ENCODE results near the gene SMC1B. TPM values are rescaled to one million over a fixed set of nuclear protein-coding genes. Genes with fewer than 3 reads are reported as not detected.

The SMC1B gene
- total and polyA plus RNA-seq, 3 experiments from 2014 or later: 0.37 to 0.38 TPM; not detected in 1

- Histone ChIP-seq H3K4me1 (ENCODE audit: insufficient read depth, low read length) (peaks cover 18% of the 10 kb centered on the region), H3K27me3 (ENCODE audit: insufficient read depth, low read length, poor library complexity, severe bottlenecking) (no peaks in the 10 kb centered on the region), H3K4me3 (ENCODE audit: low read length) (no peak overlapping the region), H3K36me3 (ENCODE audit: insufficient read depth, low read length) (peaks cover 10% of the 10 kb centered on the region), H3K9me3 (ENCODE audit: low read length) (no peaks in the 10 kb centered on the region), H3K27ac (ENCODE audit: low read depth, low read length) (no peak overlapping the region)
- no peaks in the 10 kb centered on the region for H3K9me3 Mint-ChIP-seq
- H3K36me3 Mint-ChIP-seq: peaks cover 7 to 58% (median 16%) of the 10 kb centered on the region in 3 donors
- no peak for DNase-seq
- no peaks in the 10 kb centered on the region for H3K27me3 Mint-ChIP-seq
- ChIA-PET POLR2A (no interaction called here), CTCF (no interaction called here)
- peak overlapping the region in 5 of 8 donors; percentile 2 to 80 (median 33) for H3K27ac Mint-ChIP-seq
- no peak overlapping the region for H3K4me3 Mint-ChIP-seq
- peaks cover 8 to 9% (median 8%) of the 10 kb centered on the region in 3 donors for H3K4me1 Mint-ChIP-seq
Measured at GRCh38 chr22:45344334-45344733, 69.1 kb downstream of the SMC1B start.

GRCh38 chr22:45343143-45343542 is 70.3 kb downstream of the SMC1B start:
- POLR2A ChIA-PET: no interaction called here
- CTCF ChIA-PET: no interaction called here
- H3K9me3 ChIP-seq (ENCODE audit: low read length): no peaks in the 10 kb centered on the region
- DNase-seq: no peak
- peaks cover 10% of the 10 kb centered on the region for H3K36me3 ChIP-seq (ENCODE audit: insufficient read depth, low read length)
- no peaks in the 10 kb centered on the region for H3K9me3 Mint-ChIP-seq
- no peaks in the 10 kb centered on the region for H3K27me3 Mint-ChIP-seq
- H3K4me1 ChIP-seq (ENCODE audit: insufficient read depth, low read length): peaks cover 18% of the 10 kb centered on the region
- peaks cover 7 to 67% (median 16%) of the 10 kb centered on the region in 3 donors for H3K36me3 Mint-ChIP-seq
- peak overlapping the region in 2 of 8 donors; percentile 38 to 57 for H3K27ac Mint-ChIP-seq
- no peak overlapping the region for H3K4me3 ChIP-seq (ENCODE audit: low read length)
- H3K4me3 Mint-ChIP-seq: no peak overlapping the region
- H3K27ac ChIP-seq (ENCODE audit: low read depth, low read length): no peak overlapping the region
- H3K27me3 ChIP-seq (ENCODE audit: insufficient read depth, low read length, poor library complexity, severe bottlenecking): no peaks in the 10 kb centered on the region
- peaks cover 8 to 9% (median 8%) of the 10 kb centered on the region in 3 donors for H3K4me1 Mint-ChIP-seq

GRCh38 chr22:45341498-45341897 is 71.9 kb downstream of the SMC1B start:
- Histone ChIP-seq H3K27ac (ENCODE audit: low read depth, low read length) (no peak overlapping the region), H3K9me3 (ENCODE audit: low read length) (no peaks in the 10 kb centered on the region), H3K27me3 (ENCODE audit: insufficient read depth, low read length, poor library complexity, severe bottlenecking) (no peaks in the 10 kb centered on the region), H3K4me1 (ENCODE audit: insufficient read depth, low read length) (peaks cover 18% of the 10 kb centered on the region), H3K36me3 (ENCODE audit: insufficient read depth, low read length) (peaks cover 17% of the 10 kb centered on the region), H3K4me3 (ENCODE audit: low read length) (no peak overlapping the region)
- no peaks in the 10 kb centered on the region for H3K27me3 Mint-ChIP-seq
- H3K9me3 Mint-ChIP-seq: no peaks in the 10 kb centered on the region
- DNase-seq: peak in 2 of 5 donors; percentile 37 to 86
- H3K36me3 Mint-ChIP-seq: peaks cover 7 to 79% (median 29%) of the 10 kb centered on the region in 3 donors
- ChIA-PET POLR2A (no interaction called here), CTCF (no interaction called here)
- H3K27ac Mint-ChIP-seq: peak overlapping the region; percentile 44 to 85 (median 73)
- peak overlapping the region in 1 of 7 donors; percentile 7 for H3K4me3 Mint-ChIP-seq
- H3K4me1 Mint-ChIP-seq: peaks cover 8 to 9% (median 8%) of the 10 kb centered on the region in 3 donors

- H3K36me3 Mint-ChIP-seq: peaks cover 9 to 87% (median 38%) of the 10 kb centered on the region in 3 donors
- H3K4me1 Mint-ChIP-seq: peaks cover 8 to 9% (median 9%) of the 10 kb centered on the region in 3 donors
Measured at GRCh38 chr22:45340323-45340722, 73.1 kb downstream of the SMC1B start.

GRCh38 chr22:45338795-45339194 is 74.6 kb downstream of the SMC1B start:
- Mint-ChIP-seq H3K27ac (no peak overlapping the region), H3K27me3 (no peaks in the 10 kb centered on the region), H3K4me1 (peaks cover 15 to 23% (median 18%) of the 10 kb centered on the region in 3 donors), H3K4me3 (no peak overlapping the region), H3K9me3 (no peaks in the 10 kb centered on the region), H3K36me3 (peaks cover 16 to 89% (median 40%) of the 10 kb centered on the region in 3 donors)
- DNase-seq: no peak
- Histone ChIP-seq H3K36me3 (ENCODE audit: insufficient read depth, low read length) (peaks cover 28% of the 10 kb centered on the region), H3K27ac (ENCODE audit: low read depth, low read length) (no peak overlapping the region), H3K4me3 (ENCODE audit: low read length) (no peak overlapping the region), H3K9me3 (ENCODE audit: low read length) (no peaks in the 10 kb centered on the region), H3K27me3 (ENCODE audit: insufficient read depth, low read length, poor library complexity, severe bottlenecking) (no peaks in the 10 kb centered on the region), H3K4me1 (ENCODE audit: insufficient read depth, low read length) (peaks cover 18% of the 10 kb centered on the region)
- POLR2A ChIA-PET: no interaction called here
- CTCF ChIA-PET: no interaction called here

More at GRCh38 chr22:45340323-45340722, 73.1 kb downstream of the SMC1B start:
- peaks cover 23% of the 10 kb centered on the region for H3K36me3 ChIP-seq (ENCODE audit: insufficient read depth, low read length)
- no peaks in the 10 kb centered on the region for H3K27me3 ChIP-seq (ENCODE audit: insufficient read depth, low read length, poor library complexity, severe bottlenecking)
- Mint-ChIP-seq H3K27me3 (no peaks in the 10 kb centered on the region), H3K27ac (peak overlapping the region in 3 of 8 donors; percentile 29 to 58 (median 43)), H3K4me3 (no peak overlapping the region), H3K9me3 (no peaks in the 10 kb centered on the region)
- ChIA-PET CTCF (no interaction called here), POLR2A (interaction anchor here (0.6 kb wide), 1 partner anchor 15 kb away, joined by 3 read pairs; no protein-coding TSS in a partner anchor)
- H3K4me1 ChIP-seq (ENCODE audit: insufficient read depth, low read length): peaks cover 18% of the 10 kb centered on the region
- no peak overlapping the region for H3K27ac ChIP-seq (ENCODE audit: low read depth, low read length)
- no peak overlapping the region for H3K4me3 ChIP-seq (ENCODE audit: low read length)
- H3K9me3 ChIP-seq (ENCODE audit: low read length): no peaks in the 10 kb centered on the region
- DNase-seq: no peak

GRCh38 chr22:45337536-45337935 is 75.9 kb downstream of the SMC1B start:
- peaks cover 16 to 89% (median 40%) of the 10 kb centered on the region in 3 donors for H3K36me3 Mint-ChIP-seq

GRCh38 chr22:45336971-45337431 is 76.4 kb downstream of the SMC1B start:
- peaks cover 16 to 91% (median 43%) of the 10 kb centered on the region in 3 donors for H3K36me3 Mint-ChIP-seq

More at GRCh38 chr22:45337536-45337935, 75.9 kb downstream of the SMC1B start:
- CTCF ChIA-PET: no interaction called here
- DNase-seq: no peak
- peaks cover 17 to 26% (median 21%) of the 10 kb centered on the region in 3 donors for H3K4me1 Mint-ChIP-seq
- no peak overlapping the region for H3K4me3 ChIP-seq (ENCODE audit: low read length)
- POLR2A ChIA-PET: no interaction called here
- H3K27ac ChIP-seq (ENCODE audit: low read depth, low read length): no peak overlapping the region
- H3K27me3 ChIP-seq (ENCODE audit: insufficient read depth, low read length, poor library complexity, severe bottlenecking): no peaks in the 10 kb centered on the region
- no peaks in the 10 kb centered on the region for H3K27me3 Mint-ChIP-seq
- H3K9me3 Mint-ChIP-seq: no peaks in the 10 kb centered on the region
- H3K9me3 ChIP-seq (ENCODE audit: low read length): no peaks in the 10 kb centered on the region
- peaks cover 28% of the 10 kb centered on the region for H3K36me3 ChIP-seq (ENCODE audit: insufficient read depth, low read length)
- peak overlapping the region in 2 of 8 donors; percentile 51 to 78 for H3K27ac Mint-ChIP-seq
- no peak overlapping the region for H3K4me3 Mint-ChIP-seq
- peaks cover 18% of the 10 kb centered on the region for H3K4me1 ChIP-seq (ENCODE audit: insufficient read depth, low read length)

GRCh38 chr22:45335854-45336522 is 77.4 kb downstream of the SMC1B start:
- Mint-ChIP-seq H3K27me3 (no peaks in the 10 kb centered on the region), H3K9me3 (no peaks in the 10 kb centered on the region), H3K27ac (peak overlapping the region in 2 of 8 donors; percentile 47 to 74), H3K4me3 (no peak overlapping the region), H3K4me1 (peaks cover 10 to 22% (median 12%) of the 10 kb centered on the region in 3 donors), H3K36me3 (peaks cover 16 to 91% (median 43%) of the 10 kb centered on the region in 3 donors)
- ChIA-PET CTCF (no interaction called here), POLR2A (no interaction called here)
- Histone ChIP-seq H3K9me3 (ENCODE audit: low read length) (no peaks in the 10 kb centered on the region), H3K27ac (ENCODE audit: low read depth, low read length) (no peak overlapping the region), H3K4me3 (ENCODE audit: low read length) (no peak overlapping the region), H3K27me3 (ENCODE audit: insufficient read depth, low read length, poor library complexity, severe bottlenecking) (no peaks in the 10 kb centered on the region), H3K36me3 (ENCODE audit: insufficient read depth, low read length) (peaks cover 28% of the 10 kb centered on the region), H3K4me1 (ENCODE audit: insufficient read depth, low read length) (peaks cover 7% of the 10 kb centered on the region)
- no peak for DNase-seq

More at GRCh38 chr22:45336971-45337431, 76.4 kb downstream of the SMC1B start:
- DNase-seq: peak in 1 of 5 donors; percentile 83
- H3K27me3 ChIP-seq (ENCODE audit: insufficient read depth, low read length, poor library complexity, severe bottlenecking): no peaks in the 10 kb centered on the region
- peaks cover 17 to 30% (median 21%) of the 10 kb centered on the region in 3 donors for H3K4me1 Mint-ChIP-seq
- H3K27me3 Mint-ChIP-seq: no peaks in the 10 kb centered on the region
- no peaks in the 10 kb centered on the region for H3K9me3 Mint-ChIP-seq
- H3K4me3 Mint-ChIP-seq: no peak overlapping the region
- H3K27ac Mint-ChIP-seq: peak overlapping the region in 2 of 8 donors; percentile 44 to 54
- CTCF ChIA-PET: no interaction called here
- no peak overlapping the region for H3K4me3 ChIP-seq (ENCODE audit: low read length)
- H3K4me1 ChIP-seq (ENCODE audit: insufficient read depth, low read length): peaks cover 14% of the 10 kb centered on the region
- peaks cover 28% of the 10 kb centered on the region for H3K36me3 ChIP-seq (ENCODE audit: insufficient read depth, low read length)
- no peaks in the 10 kb centered on the region for H3K9me3 ChIP-seq (ENCODE audit: low read length)
- no peak overlapping the region for H3K27ac ChIP-seq (ENCODE audit: low read depth, low read length)
- POLR2A ChIA-PET: no interaction called here
